D721Med (cell line): ENCODE data around the gene BTBD17.

Source experiments
- DNase-seq: peaks from one replicate; pipeline ENCODE4 v3.0.0; 2011; ENCODE audit warnings: low spot score; ENCODE audit not compliant: insufficient read length
- FAIRE-seq: peaks from 2 replicates; lab custom pipeline; 2011; peaks lifted over from hg19 to GRCh38; lab: Jason Lieb, UNC
- CTCF ChIP-seq: IDR thresholded peaks from 2 replicates; pipeline ENCODE4 v1.5.1; 2012; ENCODE audit warnings: mild to moderate bottlenecking, control low read depth; ENCODE audit not compliant: insufficient read depth; ENCODE audit errors: missing control alignments

Gene BTBD17

GRCh38 chr17:74386386-74386785 lies 24.7 kb upstream of the BTBD17 start:
- TF ChIP-seq CTCF: no peak
- no peak for FAIRE-seq
- DNase-seq: no peak

DNA sequence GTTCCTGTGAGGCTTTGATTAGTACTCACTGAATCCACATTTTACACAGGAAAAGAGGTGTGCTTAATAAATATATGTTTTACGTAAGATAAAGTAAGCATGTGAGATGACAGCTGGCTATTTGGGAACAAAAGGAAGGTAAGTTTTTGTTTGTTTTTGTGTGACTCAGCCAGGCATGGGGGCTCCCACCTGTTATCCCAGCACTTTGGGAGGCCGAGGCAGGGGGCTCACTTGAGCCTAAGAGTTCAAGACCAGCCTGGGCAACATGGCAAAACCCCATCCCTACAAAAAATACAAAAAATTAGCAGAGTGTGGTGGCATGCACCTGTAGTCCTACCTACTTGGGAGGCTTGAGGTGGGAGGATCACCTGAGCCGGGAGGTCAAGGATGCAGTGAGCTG lies 23.5 kb upstream of the BTBD17 start:
- no peak for TF ChIP-seq CTCF
- FAIRE-seq (no peak), DNase-seq (no peak)

- FAIRE-seq: no peak
These were observed 21.5 kb upstream of the BTBD17 start for GRCh38 chr17:74383141-74383540.

DNA sequence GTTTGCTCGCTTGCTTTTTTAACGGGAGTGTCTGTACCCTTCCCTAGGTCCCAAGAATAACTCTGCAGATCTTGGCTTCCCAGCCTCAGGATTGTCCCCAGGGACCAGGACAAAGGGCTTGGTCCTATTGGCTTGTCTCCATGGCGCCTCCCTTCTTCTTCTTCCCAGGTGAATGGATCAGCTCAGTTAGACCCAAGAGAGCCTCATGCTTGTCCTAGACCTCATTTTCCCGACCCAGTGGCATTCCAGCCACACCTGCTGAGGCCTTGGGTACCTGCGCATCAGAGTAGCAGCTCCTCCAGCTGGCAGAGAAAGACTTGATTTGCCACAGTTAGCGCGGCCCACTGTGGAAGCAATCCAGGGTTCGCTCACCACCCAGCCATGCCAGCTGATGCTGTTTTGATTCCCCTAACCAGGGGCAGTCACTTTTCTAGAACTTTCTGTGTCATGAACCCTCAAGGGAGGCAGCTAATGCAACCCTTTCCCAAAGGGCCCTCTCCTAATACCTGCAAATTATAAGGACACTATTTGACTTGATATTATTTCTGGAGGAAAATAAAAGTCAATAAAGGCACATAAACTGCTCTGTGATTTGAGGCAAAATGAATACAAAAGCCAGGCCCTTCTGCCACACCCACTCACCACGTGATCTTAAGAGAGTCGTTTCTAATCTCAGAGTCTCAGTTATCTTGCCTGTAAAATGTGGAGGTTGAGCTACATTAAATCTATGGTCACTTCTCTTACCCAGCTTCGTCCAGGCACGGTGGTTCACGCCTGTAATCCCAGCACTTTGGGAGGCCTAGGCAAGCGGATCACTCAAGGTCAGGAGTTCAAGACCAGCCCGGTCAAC lies 19.5 kb upstream of the BTBD17 start:
- no peak for TF ChIP-seq CTCF
- DNase-seq: no peak
- no peak for FAIRE-seq

More at GRCh38 chr17:74383141-74383540, 21.5 kb upstream of the BTBD17 start:
- no peak for DNase-seq
- no peak for TF ChIP-seq CTCF

DNA sequence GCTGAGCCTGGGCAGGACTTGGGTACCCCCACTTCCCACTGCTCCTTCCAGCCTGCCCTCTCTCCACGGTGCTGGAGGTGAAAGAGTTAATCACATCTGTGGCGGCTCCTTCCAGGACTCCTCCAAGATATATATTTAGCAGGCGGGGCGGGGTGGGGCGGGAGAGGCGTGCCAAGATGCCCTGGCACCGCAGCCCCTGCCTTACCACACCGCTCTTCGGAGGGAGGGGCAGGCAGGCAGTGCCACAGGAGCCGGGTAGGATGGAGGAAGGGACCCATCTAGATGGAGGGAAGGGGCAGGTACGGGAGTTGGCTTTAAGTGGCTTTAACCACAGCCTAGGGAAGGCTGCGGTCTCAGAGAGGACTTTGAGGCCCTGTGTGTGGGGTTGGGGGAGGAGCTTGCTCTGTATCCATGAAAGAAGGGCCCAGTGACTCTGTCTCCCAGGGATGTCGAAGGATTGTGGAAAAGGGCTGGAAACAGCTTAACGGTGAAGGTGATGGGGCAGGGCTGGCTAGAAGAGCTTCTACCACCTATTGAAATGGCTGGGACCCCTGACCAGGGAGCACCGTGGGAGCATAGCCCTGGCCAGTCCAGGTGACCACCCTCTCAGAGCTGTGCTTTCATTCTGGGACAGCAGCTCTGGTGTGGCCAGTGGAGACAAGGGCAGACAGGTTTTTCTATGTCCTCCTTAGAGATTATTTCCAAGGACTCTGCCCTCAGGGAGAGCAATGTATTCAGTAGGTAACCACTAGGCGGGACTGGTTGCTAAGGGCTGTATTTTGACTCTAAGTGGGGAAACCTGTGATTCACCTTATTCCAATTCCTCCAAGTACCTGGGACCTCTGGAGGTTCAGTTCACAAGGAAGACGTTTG lies 18.7 kb upstream of the BTBD17 start:
- DNase-seq (no peak), FAIRE-seq (no peak)
- TF ChIP-seq CTCF: no peak

DNA sequence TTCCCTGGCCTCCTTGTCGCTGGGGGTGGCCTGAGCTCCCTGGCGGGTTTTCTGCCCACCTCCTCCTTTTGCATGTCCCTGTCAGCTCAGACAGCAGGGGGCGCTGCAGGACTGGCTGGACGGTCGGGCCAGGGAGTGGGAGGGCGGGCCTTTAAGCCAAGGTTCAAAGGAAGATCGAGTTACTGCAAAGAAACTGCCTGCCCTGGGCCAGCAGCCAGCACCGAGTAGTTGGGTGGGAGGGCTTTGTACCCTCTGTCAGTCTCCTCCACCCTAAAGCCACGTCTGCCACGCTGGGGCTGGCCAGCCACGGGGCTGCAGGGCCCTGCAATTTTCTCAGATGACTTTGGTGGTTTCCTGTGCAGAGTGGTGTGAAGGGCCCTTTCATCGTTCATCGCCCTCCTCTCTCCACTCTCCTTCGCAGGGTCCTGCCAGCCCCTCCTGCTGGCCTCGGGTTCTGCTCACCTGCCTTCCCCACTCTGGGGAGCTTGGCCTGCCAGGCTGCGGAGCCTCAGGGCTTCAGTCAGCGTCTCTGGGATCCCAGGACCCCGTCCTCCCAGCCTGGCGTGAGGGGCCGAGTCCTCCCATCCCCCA lies 17.9 kb upstream of the BTBD17 start:
- DNase-seq: peak; percentile 91
- FAIRE-seq: no peak
- peak; percentile 99 for TF ChIP-seq CTCF
